ENCODE results near the gene PVALEF.

Gene PVALEF

GRCh38 chr17:81198826-81199481, 33.6 kb downstream of the PVALEF start:
- Histone ChIP-seq H3K9me3 (replicated peaks in 1 of 2; ENCODE audit: control insufficient read depth in 2 of 2, insufficient read depth in 1 of 2, low read depth in 1 of 2, low read length in 2 of 2) (no peaks in the 10 kb centered on the region), H2AK5ac (ENCODE audit: low read depth, low read length) (no peak overlapping the region), H2BK12ac (ENCODE audit: low read length) (no peak overlapping the region), H3K27me3 (ENCODE audit: control insufficient read depth in 3 of 3, insufficient read depth in 3 of 3, low read depth in 1 of 3, low read length in 3 of 3) (no peaks in the 10 kb centered on the region), H3K27ac (replicated peaks; ENCODE audit: low read length) (no peak overlapping the region), H2AFZ (ENCODE audit: low read length) (no peak overlapping the region), H4K8ac (ENCODE audit: low read depth, low read length) (no peak overlapping the region), H3K79me1 (ENCODE audit: low read depth, low read length) (peaks cover 5% of the 10 kb centered on the region), H2BK120ac (ENCODE audit: low read depth, low read length) (no peak overlapping the region), H2BK5ac (ENCODE audit: low read length) (peak overlapping the region; percentile 24), H4K91ac (ENCODE audit: low read depth, low read length, poor library complexity) (peak overlapping the region; percentile 53), H3K23ac (ENCODE audit: low read depth, low read length, poor library complexity) (no peak overlapping the region), H3K14ac (ENCODE audit: low read length) (no peak overlapping the region), H3K4me3 (ENCODE audit: low read length in 2 of 2) (no peak overlapping the region), H3K18ac (ENCODE audit: low read length) (no peak overlapping the region), H2BK15ac (ENCODE audit: low read length) (no peak overlapping the region), H3K4me1 (ENCODE audit: control insufficient read depth in 2 of 2, insufficient read depth in 1 of 2, low read depth in 1 of 2, low read length in 2 of 2) (no peaks in the 10 kb centered on the region), H3K4ac (ENCODE audit: low read length) (no peak overlapping the region), H3K36me3 (replicated peaks in 1 of 2; ENCODE audit: control insufficient read depth in 2 of 2, insufficient read depth in 2 of 2, low read length in 2 of 2) (peaks cover 40 to 91% of the 10 kb centered on the region in 2 donors), H3K9ac (ENCODE audit: low read depth, low read length, poor library complexity) (peak overlapping the region; percentile 21), H3K4me2 (ENCODE audit: insufficient read depth, low read length, poor library complexity, severe bottlenecking) (no peak overlapping the region)
- no peak for DNase-seq (ENCODE audit: low spot score)
- no CpG with 5 or more reads among the region's 22 CpGs for WGBS, 2 donors (ENCODE audit: extremely low coverage in 2 of 2, insufficient read length in 2 of 2, insufficient replicate concordance in 1 of 2)

- H3K27me3 ChIP-seq (ENCODE audit: control insufficient read depth in 3 of 3, insufficient read depth in 3 of 3, low read depth in 1 of 3, low read length in 3 of 3), result no peaks in the 10 kb centered on the region
- H3K18ac ChIP-seq (ENCODE audit: low read length), result no peak overlapping the region
- H3K9ac ChIP-seq (ENCODE audit: low read depth, low read length, poor library complexity), result no peak overlapping the region
- no peak overlapping the region for H4K8ac ChIP-seq (ENCODE audit: low read depth, low read length)
- no peak overlapping the region for H2AFZ ChIP-seq (ENCODE audit: low read length)
- no peak overlapping the region for H3K14ac ChIP-seq (ENCODE audit: low read length)
- H2BK12ac ChIP-seq (ENCODE audit: low read length), result no peak overlapping the region
- H3K27ac ChIP-seq (replicated peaks; ENCODE audit: low read length), result no peak overlapping the region
- no peak for DNase-seq (ENCODE audit: low spot score)
- H3K4me1 ChIP-seq (ENCODE audit: control insufficient read depth in 2 of 2, insufficient read depth in 1 of 2, low read depth in 1 of 2, low read length in 2 of 2), result no peaks in the 10 kb centered on the region
- no peak overlapping the region for H2BK120ac ChIP-seq (ENCODE audit: low read depth, low read length)
- no peak overlapping the region for H2AK5ac ChIP-seq (ENCODE audit: low read depth, low read length)
- H3K79me1 ChIP-seq (ENCODE audit: low read depth, low read length), result peaks cover 5% of the 10 kb centered on the region
- H3K23ac ChIP-seq (ENCODE audit: low read depth, low read length, poor library complexity), result no peak overlapping the region
- H3K9me3 ChIP-seq (replicated peaks in 1 of 2; ENCODE audit: control insufficient read depth in 2 of 2, insufficient read depth in 1 of 2, low read depth in 1 of 2, low read length in 2 of 2), result no peaks in the 10 kb centered on the region
- no peak overlapping the region for H3K4me2 ChIP-seq (ENCODE audit: insufficient read depth, low read length, poor library complexity, severe bottlenecking)
- no peak overlapping the region for H3K4ac ChIP-seq (ENCODE audit: low read length)
- H2BK5ac ChIP-seq (ENCODE audit: low read length), result peak overlapping the region; percentile 24
- H3K4me3 ChIP-seq (ENCODE audit: low read length in 2 of 2), result no peak overlapping the region
- H2BK15ac ChIP-seq (ENCODE audit: low read length), result no peak overlapping the region
- peaks cover 41 to 89% of the 10 kb centered on the region in 2 donors for H3K36me3 ChIP-seq (replicated peaks in 1 of 2; ENCODE audit: control insufficient read depth in 2 of 2, insufficient read depth in 2 of 2, low read length in 2 of 2)
- peak overlapping the region; percentile 53 for H4K91ac ChIP-seq (ENCODE audit: low read depth, low read length, poor library complexity)
- no CpG with 5 or more reads among the region's 18 CpGs for WGBS, 2 donors (ENCODE audit: extremely low coverage in 2 of 2, insufficient read length in 2 of 2, insufficient replicate concordance in 1 of 2)
Observed at GRCh38 chr17:81199482-81199830, 34.1 kb downstream of the PVALEF start.

GRCh38 chr17:81200201-81200600, 34.9 kb downstream of the PVALEF start:
- Histone ChIP-seq H3K27ac (replicated peaks; ENCODE audit: low read length) (no peak overlapping the region), H2AFZ (ENCODE audit: low read length) (no peak overlapping the region), H3K4me1 (ENCODE audit: control insufficient read depth in 2 of 2, insufficient read depth in 1 of 2, low read depth in 1 of 2, low read length in 2 of 2) (no peaks in the 10 kb centered on the region), H2AK5ac (ENCODE audit: low read depth, low read length) (no peak overlapping the region), H3K4ac (ENCODE audit: low read length) (no peak overlapping the region), H2BK12ac (ENCODE audit: low read length) (no peak overlapping the region), H3K4me2 (ENCODE audit: insufficient read depth, low read length, poor library complexity, severe bottlenecking) (no peak overlapping the region), H2BK120ac (ENCODE audit: low read depth, low read length) (no peak overlapping the region), H3K9ac (ENCODE audit: low read depth, low read length, poor library complexity) (no peak overlapping the region), H3K36me3 (replicated peaks in 1 of 2; ENCODE audit: control insufficient read depth in 2 of 2, insufficient read depth in 2 of 2, low read length in 2 of 2) (peaks cover 38 to 87% of the 10 kb centered on the region in 2 donors), H3K4me3 (ENCODE audit: low read length in 2 of 2) (no peak overlapping the region), H2BK5ac (ENCODE audit: low read length) (peak overlapping the region; percentile 48), H4K91ac (ENCODE audit: low read depth, low read length, poor library complexity) (no peak overlapping the region), H3K27me3 (ENCODE audit: control insufficient read depth in 3 of 3, insufficient read depth in 3 of 3, low read depth in 1 of 3, low read length in 3 of 3) (no peaks in the 10 kb centered on the region), H3K9me3 (replicated peaks in 1 of 2; ENCODE audit: control insufficient read depth in 2 of 2, insufficient read depth in 1 of 2, low read depth in 1 of 2, low read length in 2 of 2) (no peaks in the 10 kb centered on the region), H2BK15ac (ENCODE audit: low read length) (no peak overlapping the region), H4K8ac (ENCODE audit: low read depth, low read length) (peak overlapping the region; percentile 43), H3K79me1 (ENCODE audit: low read depth, low read length) (peaks cover 3% of the 10 kb centered on the region), H3K18ac (ENCODE audit: low read length) (no peak overlapping the region), H3K14ac (ENCODE audit: low read length) (no peak overlapping the region), H3K23ac (ENCODE audit: low read depth, low read length, poor library complexity) (peak overlapping the region; percentile 43)
- no CpG with 5 or more reads among the region's 18 CpGs for WGBS, 2 donors (ENCODE audit: extremely low coverage in 2 of 2, insufficient read length in 2 of 2, insufficient replicate concordance in 1 of 2)
- no peak for DNase-seq (ENCODE audit: low spot score)

GRCh38 chr17:81200695-81201580, 35.6 kb downstream of the PVALEF start:
- Histone ChIP-seq H3K23ac (ENCODE audit: low read depth, low read length, poor library complexity) (peak overlapping the region; percentile 43), H3K14ac (ENCODE audit: low read length) (peak overlapping the region; percentile 38), H3K4ac (ENCODE audit: low read length) (no peak overlapping the region), H3K4me3 (ENCODE audit: low read length in 2 of 2) (no peak overlapping the region), H3K4me1 (ENCODE audit: control insufficient read depth in 2 of 2, insufficient read depth in 1 of 2, low read depth in 1 of 2, low read length in 2 of 2) (no peaks in the 10 kb centered on the region), H2AK5ac (ENCODE audit: low read depth, low read length) (peak overlapping the region; percentile 87), H2AFZ (ENCODE audit: low read length) (no peak overlapping the region), H4K91ac (ENCODE audit: low read depth, low read length, poor library complexity) (no peak overlapping the region), H2BK12ac (ENCODE audit: low read length) (no peak overlapping the region), H3K18ac (ENCODE audit: low read length) (peak overlapping the region; percentile 33), H3K4me2 (ENCODE audit: insufficient read depth, low read length, poor library complexity, severe bottlenecking) (no peak overlapping the region), H2BK5ac (ENCODE audit: low read length) (peak overlapping the region; percentile 48), H2BK120ac (ENCODE audit: low read depth, low read length) (no peak overlapping the region), H3K27ac (replicated peaks; ENCODE audit: low read length) (no peak overlapping the region), H4K8ac (ENCODE audit: low read depth, low read length) (no peak overlapping the region), H2BK15ac (ENCODE audit: low read length) (no peak overlapping the region), H3K79me1 (ENCODE audit: low read depth, low read length) (peaks cover 3% of the 10 kb centered on the region), H3K9ac (ENCODE audit: low read depth, low read length, poor library complexity) (peak overlapping the region; percentile 70), H3K27me3 (ENCODE audit: control insufficient read depth in 3 of 3, insufficient read depth in 3 of 3, low read depth in 1 of 3, low read length in 3 of 3) (no peaks in the 10 kb centered on the region), H3K36me3 (replicated peaks in 1 of 2; ENCODE audit: control insufficient read depth in 2 of 2, insufficient read depth in 2 of 2, low read length in 2 of 2) (peaks cover 32 to 80% of the 10 kb centered on the region in 2 donors), H3K9me3 (replicated peaks in 1 of 2; ENCODE audit: control insufficient read depth in 2 of 2, insufficient read depth in 1 of 2, low read depth in 1 of 2, low read length in 2 of 2) (no peaks in the 10 kb centered on the region)
- WGBS, 2 donors (ENCODE audit: extremely low coverage in 2 of 2, insufficient read length in 2 of 2, insufficient replicate concordance in 1 of 2), result no CpG with 5 or more reads among the region's 27 CpGs
- peak; percentile 21 for DNase-seq (ENCODE audit: low spot score)
